B cell (primary cell): ENCODE results near the gene FBXO48.

Experiments
- EZH2 ChIP-seq: IDR thresholded peaks from 2 replicates; pipeline ENCODE4 v1.6.1; 2012; ENCODE audit warnings: borderline replicate concordance, low read depth, mild to moderate bottlenecking, moderate library complexity, low read length; ENCODE audit not compliant: insufficient read depth, poor library complexity, severe bottlenecking
- TF ChIP-seq, protein P1 (sequence below): fragments of 200-600 bp; IDR thresholded peaks from one replicate; pipeline ENCODE4 v1.8.0; 2022; ENCODE audit warnings: antibody characterized with exemption, mild to moderate bottlenecking

DNA sequence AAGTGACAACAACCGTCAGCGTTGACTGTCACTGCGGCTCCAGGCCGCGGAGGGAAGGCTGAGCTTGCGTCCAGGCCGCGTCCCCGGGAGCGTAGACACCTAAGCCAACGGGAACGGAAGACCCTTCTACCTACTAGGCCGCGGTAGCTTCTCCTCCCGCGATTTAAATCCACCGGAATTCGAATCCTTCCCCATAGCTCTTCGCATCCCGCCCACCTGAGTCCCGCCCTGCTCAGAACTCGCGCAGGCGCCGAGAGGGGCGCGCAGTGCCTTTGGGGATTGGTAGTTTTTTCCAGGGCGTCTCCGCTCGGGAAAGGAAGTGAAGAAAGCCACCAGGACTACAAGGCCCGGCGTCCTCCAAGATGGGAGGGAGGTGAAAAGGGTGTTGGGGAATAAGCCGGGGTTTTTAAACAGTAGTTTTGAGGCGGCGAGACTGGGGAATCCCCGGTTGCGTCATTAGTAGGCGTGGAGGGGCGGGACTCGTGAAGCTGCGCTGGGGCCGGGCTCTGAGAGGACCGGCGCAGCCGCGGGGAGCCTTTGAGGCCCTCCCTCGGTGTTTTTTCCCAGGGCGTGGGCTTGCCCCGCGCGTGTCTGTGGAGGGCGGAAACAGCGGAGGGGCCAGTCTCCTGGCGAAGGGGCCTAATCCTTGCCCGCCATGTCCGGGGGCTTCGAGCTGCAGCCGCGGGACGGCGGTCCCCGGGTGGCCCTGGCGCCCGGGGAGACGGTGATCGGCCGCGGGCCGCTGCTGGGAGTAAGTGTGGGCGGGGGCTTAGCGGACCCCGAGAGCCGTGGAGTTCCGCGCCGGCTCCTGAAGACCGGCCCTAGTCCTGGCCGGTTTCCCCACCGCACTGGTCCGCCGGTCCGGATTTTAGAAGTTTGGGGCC is at the start of gene FBXO48, which contains the start of gene APLF:
- no peak for TF ChIP-seq EZH2
- TF ChIP-seq, protein P1, sequence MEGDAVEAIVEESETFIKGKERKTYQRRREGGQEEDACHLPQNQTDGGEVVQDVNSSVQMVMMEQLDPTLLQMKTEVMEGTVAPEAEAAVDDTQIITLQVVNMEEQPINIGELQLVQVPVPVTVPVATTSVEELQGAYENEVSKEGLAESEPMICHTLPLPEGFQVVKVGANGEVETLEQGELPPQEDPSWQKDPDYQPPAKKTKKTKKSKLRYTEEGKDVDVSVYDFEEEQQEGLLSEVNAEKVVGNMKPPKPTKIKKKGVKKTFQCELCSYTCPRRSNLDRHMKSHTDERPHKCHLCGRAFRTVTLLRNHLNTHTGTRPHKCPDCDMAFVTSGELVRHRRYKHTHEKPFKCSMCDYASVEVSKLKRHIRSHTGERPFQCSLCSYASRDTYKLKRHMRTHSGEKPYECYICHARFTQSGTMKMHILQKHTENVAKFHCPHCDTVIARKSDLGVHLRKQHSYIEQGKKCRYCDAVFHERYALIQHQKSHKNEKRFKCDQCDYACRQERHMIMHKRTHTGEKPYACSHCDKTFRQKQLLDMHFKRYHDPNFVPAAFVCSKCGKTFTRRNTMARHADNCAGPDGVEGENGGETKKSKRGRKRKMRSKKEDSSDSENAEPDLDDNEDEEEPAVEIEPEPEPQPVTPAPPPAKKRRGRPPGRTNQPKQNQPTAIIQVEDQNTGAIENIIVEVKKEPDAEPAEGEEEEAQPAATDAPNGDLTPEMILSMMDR, result no peak
